GM21367 (cell line): ENCODE measurements around the gene SLC16A3.
"Not testable (repeated sequence)": the region's sequence is repeated elsewhere in the genome, so short reads cannot be mapped to it uniquely, and the experiment has no call there.

Experiments
- ATAC-seq: cut with Tn5 transposase; IDR thresholded peaks from one replicate; pipeline ENCODE4 v1.9.1; 2021; ENCODE audit not compliant: unreplicated experiment

Gene SLC16A3

DNA sequence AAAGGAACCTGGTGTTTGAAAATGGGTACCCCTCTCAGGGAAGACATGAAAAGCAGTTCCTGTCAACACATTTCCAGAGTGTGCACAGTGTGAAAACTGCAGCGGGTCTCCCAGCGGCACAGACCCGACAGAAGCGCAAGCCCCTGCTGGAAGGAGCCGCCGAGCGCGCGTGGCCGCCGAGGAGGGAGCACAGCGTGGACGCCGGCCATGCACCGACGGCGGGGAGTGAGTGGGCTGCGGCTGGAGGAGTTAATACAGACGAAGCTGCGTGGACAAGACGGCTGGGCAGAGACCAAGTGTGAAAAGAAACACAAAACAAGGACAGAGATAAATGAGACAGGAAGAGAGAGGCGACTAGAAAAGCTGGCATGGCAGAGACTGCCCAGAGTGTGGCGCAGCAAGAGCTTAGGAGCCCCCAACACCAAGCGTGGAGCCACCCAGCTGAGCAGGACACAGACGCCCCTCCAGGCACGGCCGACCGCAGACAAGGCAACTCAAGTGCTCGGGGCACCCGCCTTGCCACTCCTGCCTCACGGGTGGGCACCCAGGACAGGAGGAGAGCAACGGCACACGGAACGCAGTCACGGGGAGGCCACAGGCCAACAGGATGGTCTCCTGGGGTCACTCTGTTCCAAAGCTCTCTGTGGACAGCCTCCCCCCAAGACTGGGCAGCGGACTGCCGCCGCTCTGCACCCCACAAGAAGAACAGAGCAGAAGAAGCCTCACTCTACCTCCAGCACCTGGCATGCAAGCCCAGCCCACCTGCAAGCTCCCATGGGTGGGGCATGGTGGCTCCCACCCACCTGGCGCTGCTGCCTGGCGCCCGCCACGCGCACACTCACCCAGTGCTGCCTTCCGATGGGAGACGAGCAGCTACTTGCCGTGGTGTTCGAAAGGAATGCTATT, 16.5 kb downstream of the SLC16A3 start:
- no peak for ATAC-seq

DNA sequence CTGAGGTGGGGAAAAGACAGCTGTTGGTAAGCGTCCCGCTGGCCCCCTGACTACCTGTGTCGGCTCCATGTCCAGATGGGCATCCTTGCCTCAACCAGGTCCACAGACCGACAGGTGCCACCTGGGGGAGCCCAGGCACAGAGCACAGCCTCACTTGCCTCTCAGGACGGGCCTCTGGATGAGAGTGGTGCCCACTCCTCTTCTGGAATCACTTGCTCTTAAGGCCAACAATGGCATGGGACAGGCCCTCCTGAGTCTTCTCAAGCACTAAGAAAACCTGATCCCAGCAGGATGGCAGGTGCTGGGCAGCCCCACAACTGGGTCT, 17.2 kb downstream of the SLC16A3 start:
- no peak for ATAC-seq

DNA sequence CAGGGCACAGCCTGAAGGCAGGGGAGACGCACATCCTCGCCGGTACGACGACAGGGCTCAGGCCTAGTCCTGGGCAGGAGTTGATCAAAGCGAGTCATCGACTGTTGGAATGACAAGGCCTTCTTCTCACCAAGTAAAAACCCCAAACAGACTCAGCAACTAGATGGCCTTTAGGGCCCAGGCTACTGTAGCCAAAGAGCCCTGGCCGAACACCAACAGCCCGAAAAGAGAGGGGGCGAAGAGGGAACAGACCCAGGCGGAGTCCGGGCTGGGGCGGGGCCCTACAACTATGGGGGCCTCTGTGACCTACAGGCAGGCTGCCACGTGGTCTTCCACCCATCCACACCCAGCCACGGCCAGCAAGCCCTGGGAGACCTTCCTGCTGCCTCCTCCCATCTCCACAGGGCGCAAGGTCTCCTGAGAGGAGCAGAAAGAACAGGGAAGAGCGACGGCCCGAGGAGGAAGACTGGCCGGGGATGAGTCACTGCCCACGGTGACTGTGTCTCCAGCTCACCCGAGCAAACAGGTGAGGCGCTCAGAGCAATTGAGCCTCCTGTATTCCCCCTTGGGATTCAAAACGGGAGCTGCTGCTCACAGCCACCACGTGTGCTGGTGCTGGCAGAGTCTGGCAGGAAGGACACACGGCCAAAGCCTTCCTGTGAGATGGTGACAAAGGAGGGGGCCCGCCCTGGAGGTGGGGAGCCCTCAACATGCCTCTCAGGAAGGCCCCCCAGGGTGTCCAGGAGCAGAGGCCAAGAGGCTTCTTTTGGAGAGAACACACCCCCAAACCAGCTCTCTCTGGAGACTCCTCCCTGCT, 17.7 kb downstream of the SLC16A3 start:
- ATAC-seq: no peak

DNA sequence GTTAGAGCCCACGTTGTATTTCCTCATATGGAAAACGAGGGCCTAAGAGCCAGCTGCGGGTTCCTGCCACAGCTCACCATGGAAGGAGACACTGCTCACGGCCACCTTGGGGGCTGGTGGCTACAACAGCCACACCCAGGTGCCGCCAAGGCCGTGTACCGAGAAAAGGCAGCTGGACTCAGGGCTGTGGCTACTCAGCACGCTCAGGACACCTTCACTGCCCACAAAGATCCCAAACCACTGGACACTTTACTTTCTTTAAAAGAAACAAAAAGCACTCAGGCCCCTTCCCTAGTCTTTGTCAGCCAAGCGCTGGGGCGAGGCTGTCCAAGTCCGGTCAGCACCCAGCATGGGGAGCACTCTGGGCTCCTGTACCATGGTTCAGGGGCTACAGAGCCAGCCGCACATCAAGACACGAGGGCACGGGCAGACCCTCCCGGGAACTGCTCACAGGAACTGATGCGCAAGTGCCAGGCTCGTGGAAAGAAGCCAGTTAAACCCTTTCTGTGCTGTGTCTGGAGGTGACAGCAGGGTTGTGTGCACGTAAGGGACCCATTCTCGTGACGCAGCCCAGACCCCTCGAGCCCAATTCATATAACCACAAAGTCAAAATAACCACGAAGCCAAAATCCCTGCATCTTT, 18.5 kb downstream of the SLC16A3 start:
- ATAC-seq: no peak

DNA sequence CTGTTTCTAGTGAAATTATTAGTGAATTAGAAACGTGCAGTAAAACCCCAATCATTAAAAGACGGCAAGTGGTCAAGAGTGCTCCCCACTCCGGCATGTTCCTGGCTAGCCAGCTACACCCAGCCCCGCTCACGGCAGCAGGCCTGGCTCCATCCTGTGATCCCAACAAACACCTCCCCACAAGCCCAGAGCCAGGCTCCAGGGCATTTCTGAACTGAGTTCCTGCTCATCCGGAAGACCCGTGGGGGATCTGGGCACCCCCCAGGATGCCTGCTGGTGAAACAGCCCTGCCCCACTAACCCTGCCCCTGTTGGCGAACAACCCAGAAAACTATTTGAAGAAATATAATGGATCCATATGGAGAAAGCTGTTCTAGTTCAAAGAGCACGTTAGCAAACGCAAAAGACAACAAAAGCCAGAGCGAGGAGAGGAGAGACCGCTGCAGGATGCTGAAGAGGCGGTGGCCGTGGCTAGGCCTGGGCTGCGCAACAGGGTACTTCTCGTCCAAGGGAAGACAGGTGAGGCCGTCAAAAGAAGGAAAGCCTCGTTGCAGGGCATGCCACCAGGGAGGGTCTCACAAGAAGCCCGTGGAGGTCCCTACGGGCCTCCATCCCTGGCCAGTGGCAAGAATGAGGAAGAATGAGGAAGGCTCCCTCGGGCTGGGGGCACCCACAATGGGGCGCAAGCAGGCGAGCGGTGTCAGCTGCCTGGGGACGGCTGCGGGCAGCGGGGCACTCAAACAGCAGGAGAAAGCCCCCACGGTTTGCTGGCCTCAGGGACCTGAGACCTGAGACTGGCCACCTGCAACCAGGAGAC, 19.2 kb downstream of the SLC16A3 start:
- no peak for ATAC-seq

DNA sequence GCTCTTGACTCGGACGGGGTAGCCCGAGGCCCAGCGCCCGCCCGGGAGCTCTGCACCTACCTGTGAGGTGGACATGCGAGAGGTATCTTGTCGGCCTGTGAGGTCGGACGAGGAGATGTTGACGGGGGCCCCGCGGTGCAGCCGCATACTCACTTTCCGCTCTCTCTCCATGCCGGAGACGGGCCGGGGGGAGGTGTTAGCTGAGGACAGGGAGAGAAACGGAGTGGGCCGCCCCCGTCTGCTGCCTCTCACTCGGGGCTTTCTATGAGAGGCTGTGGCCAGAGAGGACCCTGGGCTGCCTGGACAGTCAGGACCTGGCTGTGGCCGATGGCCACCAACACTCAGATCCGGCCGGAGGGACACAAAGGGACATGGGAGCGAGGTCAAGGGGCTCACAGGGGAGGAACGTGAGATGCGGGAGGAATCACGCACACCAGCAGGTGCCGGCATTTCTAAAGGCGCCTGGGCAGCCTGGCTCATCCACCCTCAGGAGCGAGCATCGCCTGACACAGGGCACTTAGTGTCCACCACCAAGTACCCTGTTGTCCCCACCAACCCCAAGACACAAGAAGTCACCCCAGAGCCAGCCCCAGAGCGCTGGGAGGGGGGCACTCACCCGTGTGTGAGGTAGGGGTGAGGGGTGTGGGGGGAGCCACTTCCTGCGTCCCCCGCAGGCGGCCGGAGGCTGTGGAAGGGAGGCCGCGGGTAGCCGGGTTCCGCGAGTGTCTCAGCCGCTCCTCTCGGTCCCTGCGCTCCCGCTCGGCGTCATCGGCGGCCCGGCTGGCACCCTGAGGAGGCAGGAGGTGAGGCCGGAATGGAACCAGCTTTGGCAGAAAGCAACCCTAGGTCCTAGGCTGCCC, 20.2 kb downstream of the SLC16A3 start:
- no peak for ATAC-seq

DNA sequence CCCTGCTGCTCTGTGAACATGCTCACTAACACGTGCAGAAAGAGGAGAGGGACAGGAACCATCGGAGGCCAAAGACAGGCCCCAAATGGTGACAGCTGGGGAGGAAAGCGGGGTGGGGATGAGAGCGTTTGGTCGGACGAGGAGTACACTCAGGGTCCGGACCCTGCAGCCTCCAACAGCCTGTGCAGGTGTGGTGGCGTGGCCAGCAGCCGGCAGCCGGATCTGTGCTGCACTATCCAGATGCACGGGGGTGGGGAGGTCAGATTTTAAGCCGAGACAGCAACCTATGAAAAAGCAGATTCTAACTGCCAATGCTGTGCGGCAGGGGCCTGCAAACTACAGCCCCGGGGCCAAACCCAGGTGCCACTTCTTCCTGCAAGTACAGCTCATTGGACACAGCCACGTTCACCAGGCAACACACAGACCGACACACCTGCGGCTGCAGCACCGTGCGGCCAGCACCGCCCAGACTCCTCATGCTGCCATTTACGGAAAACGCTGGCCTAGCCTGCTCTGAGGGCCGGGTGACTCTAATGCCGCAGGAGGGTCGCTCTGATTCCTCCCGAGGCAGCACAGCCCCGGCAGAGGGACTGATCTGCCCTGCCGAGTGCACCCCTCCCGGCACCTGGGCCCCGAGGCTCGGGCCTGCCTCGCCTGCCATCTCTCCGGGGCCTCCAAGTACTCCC, 21.2 kb downstream of the SLC16A3 start:
- ATAC-seq: no peak

DNA sequence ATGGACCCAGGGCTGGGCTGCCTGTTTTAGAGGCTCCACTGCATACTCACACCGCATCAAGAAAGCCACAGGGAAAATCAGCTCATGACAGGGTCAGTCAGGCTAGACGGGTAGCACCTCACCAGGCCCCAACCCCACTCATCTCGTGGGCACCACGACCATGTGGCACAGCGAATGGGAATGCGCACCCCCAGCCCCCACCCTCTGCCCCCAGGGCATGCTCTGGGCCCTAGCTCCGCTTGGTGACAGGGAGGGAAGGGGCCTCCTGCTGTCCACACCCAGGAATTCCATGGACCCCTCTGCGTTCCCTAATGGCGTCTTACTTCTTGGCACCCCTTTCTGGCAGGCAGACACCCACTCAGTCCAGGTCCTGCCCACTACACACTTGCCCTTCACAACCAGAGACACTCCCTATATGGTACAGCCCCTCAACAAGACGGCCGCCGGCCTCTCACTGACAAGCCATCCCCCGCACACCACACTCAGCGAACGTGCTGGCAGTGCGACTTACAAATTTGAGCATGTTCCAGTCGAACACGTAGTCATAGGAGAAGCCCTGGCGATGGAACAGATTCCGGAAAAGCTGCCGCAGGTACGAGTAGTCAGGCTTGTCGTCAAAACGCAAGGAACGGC, 22.1 kb downstream of the SLC16A3 start:
- no peak for ATAC-seq

DNA sequence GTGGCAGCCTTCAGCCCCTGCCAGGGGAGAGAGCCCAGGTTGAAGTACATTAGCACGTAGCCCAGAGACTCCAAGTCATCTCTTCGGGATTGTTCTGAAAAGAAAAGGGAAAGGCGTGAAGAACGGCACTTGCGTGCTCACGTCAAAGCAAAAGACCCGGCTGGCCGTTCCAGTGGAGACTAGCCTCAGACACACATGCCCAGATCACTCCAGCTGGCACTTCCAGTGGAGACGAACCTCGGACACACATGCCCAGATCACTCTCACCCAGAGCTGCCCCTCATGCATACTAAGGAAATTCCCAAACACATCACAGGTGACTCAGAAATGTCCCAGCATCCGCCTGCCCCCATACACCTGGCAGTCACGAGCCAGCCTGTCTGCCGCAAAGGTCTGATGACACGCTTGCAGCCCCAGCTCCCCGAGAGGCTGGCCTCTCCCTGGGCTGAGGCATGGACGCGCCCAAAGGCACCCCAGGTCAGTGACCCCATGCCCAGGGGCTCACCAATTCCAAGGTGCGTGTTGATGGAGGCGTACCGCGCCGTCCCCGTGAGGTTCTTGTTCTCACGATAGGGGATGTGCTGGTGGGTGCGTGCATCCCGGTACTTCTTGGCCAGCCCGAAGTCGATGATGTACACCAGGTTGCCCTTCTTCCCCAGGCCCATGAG, 23.8 kb downstream of the SLC16A3 start:
- no peak for ATAC-seq

DNA sequence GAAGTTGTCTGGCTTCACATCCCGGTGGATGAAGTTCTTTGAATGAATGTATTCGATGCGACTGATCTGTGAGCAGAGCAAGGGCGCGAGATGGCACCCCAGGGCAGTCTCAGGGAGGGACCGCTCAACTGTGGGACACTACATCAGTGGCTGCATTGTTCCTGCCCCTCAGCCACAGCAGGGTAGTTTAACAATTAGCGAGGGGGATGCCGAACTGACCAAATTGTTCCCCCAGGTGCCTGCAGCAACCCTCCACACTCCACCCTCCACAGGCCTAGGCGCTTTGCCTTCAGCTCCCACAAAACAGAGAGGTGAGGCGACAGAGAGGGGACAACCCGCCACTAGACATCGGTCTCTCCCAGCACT, 24.3 kb downstream of the SLC16A3 start:
- no peak for ATAC-seq

DNA sequence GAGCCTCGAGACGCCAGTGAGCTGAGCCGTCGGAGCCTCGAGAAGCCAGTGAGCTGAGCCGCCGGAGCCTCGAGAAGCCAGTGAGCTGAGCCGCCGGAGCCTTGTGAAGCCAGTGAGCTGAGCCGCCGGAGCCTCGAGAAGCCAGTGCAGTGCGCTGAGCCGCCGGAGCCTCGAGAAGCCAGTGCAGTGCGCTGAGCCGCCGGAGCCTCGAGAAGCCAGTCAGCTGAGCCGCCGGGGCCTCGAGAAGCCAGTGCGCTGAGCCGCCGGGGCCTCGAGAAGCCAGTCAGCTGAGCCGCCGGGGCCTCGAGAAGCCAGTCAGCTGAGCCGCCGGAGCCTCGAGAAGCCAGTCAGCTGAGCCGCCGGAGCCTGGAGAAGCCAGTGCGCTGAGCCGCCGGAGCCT, 25.3 kb downstream of the SLC16A3 start:
- not testable (repeated sequence) for ATAC-seq

DNA sequence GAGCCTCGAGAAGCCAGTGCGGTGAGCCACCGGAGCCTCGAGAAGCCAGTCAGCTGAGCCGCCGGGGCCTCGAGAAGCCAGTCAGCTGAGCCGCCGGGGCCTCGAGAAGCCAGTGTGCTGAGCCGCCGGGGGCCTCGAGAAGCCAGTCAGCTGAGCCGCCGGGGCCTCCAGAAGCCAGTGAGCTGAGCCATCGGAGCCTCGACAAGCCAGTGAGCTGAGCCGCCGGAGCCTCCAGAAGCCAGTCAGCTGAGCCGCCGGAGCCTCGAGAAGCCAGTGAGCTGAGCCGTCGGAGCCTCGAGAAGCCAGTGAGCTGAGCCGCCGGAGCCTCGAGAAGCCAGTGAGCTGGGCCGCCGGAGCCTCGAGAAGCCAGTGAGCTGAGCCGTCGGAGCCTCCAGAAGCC, 25.9 kb downstream of the SLC16A3 start:
- ATAC-seq: not testable (repeated sequence)

DNA sequence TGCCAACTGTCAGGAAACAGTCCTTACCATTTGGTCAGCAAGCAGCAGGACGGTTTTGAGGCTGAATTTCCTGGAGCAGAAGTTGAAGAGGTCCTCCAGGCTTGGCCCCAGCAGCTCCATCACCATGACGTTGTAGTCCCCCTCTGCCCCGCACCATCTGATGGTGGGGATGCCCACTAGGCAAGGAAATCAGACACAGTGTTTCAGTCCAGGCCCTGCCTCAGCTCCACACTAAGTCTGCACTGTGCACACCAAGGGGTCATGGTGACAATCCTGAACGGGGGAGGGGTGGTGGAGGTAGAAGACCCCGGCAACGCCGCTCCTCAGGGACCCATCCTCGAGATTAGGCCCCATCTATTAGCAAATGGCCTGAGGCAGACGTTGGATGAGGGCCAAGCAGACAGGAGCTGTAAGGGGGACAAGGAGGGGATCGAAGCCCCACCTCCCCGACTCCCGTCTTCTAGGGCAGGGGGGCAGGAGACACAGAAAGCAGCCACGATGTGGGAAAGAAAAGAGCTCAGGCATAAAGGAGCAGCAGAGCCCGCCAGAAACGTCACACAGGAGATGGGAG, 26.6 kb downstream of the SLC16A3 start:
- no peak for ATAC-seq

DNA sequence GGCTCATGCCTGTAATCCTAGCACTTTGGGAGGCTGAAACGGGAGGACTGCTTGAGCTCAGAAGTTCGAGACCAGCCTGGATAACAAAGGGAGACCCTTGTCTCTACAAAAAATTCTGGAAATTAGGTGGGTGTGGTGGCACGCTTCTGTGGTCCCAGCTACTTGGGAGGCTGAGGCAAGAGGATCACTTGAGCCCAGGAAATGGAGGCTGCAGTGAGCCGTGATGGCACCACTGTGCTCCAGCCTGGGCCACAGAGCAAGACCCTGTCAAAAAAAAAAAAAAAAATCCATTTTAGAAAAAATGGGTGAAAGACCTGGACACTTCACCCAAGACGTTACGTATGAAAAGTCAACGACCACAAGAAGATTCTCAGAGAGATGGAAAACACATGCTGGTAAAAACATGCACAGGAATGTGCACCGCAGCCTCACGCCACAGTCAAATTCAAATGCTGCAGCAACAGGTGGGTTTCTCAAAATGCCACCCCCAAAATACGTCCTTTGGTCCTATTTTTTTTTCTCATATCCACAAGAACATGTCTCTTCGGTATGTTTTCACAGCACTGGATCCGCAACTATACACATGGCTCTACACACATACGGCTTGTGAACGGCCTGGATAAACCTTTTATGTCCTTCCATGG, 27.5 kb downstream of the SLC16A3 start:
- no peak for ATAC-seq

DNA sequence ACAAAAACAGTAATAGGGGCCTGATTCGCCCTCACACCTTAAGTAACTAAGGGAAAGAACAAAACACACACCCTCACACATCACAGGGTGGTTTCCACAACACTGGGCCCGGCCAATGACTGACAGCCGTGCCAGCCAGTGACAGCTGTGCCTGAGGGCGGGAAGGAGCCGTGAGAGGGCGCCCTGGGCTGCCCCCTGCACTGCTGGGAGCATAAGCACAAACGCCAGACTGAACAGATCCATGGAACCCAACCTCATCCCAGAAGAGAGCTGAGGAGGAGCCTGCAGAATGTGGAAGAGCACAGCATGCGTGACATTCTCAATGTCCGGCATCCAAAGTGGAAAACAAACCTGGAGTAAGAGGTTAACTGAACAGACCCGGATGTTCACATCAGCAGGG, 28.6 kb downstream of the SLC16A3 start:
- ATAC-seq: no peak

DNA sequence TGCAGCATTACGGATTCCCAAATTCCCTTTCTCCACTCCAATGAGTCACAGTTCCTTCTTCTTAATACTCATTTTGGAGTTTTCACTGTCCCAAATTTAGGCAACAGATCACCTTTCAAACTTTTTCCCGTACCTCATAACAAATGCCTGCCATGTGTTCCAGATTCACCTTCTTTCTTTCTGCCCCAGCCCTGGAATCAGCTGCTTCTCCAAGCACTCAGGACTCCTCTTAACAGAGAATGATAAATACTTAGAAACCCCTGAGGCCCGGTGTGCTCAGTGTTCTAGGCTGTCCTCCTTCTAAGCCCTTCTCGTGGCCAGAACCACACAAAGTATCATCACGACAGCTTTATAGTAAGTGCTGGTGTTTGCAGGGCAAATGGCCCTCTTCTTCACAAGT, 29.7 kb downstream of the SLC16A3 start:
- ATAC-seq: no peak
